ENCODE data around the gene OR3A2.

DNA sequence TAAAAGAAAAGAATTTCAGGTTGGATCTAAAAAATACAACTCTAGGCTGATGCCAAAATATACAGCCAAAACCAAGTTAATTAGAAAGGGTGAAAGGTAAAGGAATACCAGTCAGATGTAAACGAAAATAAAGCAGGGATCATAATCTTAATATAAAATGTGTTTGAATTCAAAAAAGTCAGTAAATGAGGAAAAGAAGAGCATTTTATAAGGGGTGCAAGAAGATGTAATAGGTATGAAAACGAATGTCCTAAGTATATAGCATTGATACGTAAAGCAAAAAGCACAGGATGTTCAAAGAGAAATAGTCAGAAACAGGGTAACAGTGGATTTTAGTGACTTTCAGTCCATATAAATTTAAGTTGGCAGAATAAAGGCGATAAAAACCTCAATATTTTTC, 90.5 kb downstream of the OR3A2 start:
- TF ChIP-seq, protein P1, sequence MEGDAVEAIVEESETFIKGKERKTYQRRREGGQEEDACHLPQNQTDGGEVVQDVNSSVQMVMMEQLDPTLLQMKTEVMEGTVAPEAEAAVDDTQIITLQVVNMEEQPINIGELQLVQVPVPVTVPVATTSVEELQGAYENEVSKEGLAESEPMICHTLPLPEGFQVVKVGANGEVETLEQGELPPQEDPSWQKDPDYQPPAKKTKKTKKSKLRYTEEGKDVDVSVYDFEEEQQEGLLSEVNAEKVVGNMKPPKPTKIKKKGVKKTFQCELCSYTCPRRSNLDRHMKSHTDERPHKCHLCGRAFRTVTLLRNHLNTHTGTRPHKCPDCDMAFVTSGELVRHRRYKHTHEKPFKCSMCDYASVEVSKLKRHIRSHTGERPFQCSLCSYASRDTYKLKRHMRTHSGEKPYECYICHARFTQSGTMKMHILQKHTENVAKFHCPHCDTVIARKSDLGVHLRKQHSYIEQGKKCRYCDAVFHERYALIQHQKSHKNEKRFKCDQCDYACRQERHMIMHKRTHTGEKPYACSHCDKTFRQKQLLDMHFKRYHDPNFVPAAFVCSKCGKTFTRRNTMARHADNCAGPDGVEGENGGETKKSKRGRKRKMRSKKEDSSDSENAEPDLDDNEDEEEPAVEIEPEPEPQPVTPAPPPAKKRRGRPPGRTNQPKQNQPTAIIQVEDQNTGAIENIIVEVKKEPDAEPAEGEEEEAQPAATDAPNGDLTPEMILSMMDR (IDR thresholded peaks at IDR 0.05; ENCODE audit: low read length), result no peak
- no peak for TF ChIP-seq EZH2 (IDR thresholded peaks at IDR 0.05; ENCODE audit: borderline replicate concordance, low read length)
